NCI-H1417 treated with DMSO at 0.1 percent for 48 hours (cell line): Measurements from ENCODE around the gene SREBF1.

Experiments used
- DNase-seq: peaks from one replicate; lab custom pipeline; 2025; lab: John Stamatoyannopoulos, UW

Gene SREBF1

DNA sequence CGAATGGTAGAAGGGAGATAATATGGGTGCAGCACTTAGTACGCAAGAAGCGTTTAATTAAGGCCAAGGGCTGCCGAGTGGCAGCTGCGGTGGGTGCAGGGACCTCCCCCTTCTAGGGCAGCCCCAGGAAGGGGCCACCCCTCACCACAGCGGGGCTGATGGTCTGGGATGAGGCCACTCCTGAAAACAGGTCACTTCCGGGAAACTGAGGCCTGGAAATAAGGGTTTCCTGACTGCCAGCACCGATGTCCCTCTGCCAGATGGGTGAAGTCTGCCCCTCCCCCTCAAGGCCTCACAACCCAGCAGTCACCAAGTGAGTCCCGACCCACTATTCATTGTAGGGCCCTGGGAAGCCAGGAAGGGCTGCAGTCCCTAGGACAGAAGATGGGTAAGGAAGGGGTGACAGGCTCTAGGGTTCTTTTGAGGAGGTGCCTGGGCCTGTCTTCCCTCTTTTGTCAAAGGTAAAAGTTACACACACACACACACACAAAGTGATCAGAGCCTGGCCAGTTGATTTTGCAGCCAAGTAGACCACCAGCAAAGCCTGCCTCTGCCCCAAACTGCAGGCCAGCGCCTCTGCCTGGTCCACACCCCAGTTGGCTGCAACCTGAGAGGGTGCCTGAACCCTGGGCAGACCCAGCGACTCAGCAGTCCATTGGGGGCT, 12.5 kb downstream of the SREBF1 start:
- DNase-seq: no peak

DNA sequence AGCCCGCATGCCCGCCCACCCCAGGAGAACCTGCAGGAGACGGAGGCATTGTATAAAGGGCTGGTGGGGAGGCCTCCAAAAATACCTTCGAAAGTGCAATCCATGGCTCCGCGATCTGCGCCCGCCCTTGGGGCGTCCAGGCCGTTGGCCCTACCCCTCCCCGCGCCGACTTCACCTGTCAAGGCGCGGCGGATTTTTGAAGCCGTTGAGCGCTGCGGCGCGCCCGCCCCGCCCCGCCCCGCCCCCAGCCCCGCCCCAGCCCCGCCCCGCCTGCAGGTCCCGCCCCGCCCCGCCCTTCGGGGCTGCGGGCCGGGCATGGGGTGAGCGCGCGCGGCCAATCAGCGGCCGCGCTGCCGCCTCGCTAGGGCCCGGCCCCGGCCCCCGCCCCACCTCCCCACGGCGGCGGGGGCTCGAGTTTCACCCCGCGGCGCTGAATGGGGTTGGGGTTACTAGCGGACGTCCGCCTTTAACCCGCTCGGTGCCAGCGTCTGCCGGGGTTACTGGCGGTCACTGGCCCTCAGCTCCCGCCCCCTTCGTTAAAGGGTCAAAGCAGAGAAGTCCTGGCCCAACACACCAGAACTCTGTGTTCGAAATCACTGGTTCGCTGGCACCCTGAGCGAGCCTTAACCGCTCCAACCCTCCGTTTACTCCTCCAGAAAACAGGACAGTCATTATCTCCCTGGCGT, 13.2 kb downstream of the SREBF1 start:
- no peak for DNase-seq

DNA sequence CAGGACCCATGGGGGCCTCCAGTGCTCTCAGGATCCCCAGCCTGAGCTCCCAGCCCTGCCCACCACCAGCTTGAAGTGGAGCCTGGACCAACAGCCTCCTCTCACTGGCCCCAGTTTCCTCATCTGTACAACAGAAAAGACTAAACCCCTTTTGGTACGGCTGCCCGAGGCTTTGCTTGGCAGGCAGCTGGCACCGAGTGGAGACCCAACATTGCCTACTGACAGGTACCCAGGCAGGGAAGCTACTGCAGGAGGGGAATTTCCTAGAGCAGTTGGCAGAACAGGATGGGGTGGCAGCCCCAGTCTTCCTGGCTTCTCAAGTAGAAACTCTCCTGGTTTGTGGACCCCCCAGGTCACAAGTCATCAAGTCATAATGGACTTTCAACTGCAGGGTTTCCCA, 14.2 kb downstream of the SREBF1 start:
- no peak for DNase-seq

GRCh38 chr17:17822189-17822588, 14.6 kb downstream of the SREBF1 start:
- no peak for DNase-seq

DNA sequence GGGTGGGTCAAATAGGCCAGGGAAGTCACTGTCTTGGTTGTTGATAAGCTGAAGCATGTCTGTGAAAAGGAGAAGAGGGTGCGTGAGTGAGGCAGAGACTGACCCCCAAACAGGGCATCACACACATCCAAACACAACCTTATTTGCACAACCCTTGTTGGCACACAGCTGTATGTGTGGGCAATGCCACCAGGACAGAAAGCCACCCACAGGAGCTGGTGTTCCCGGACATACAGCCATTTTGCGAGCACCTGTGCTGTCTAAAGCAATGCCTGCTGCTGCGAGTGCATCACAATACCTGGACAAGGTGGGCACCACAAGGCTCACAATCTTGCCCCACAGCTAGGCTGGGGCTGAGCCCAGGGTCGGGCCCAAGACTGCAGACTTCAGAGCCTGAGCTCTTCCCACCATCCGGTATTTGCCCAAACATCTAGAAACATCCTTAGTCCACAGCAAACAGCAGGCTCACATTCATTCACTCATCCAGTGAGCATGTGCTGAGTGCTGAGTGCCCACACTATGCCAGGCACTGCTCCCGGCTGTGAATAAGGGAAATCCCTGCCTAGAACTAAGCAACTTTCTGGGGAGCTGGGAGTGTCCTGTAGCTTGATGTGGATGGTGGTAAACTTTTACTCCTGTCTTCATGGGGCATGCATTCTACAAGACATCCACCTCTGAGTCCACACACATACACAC, 16.2 kb downstream of the SREBF1 start:
- DNase-seq: no peak

- DNase-seq: no peak
Observed at GRCh38 chr17:17820046-17820445, 16.7 kb downstream of the SREBF1 start.

GRCh38 chr17:17819561-17819995, 17.2 kb downstream of the SREBF1 start:
- no peak for DNase-seq

- DNase-seq: no peak
Observed at GRCh38 chr17:17819111-17819510, 17.7 kb downstream of the SREBF1 start.

DNA sequence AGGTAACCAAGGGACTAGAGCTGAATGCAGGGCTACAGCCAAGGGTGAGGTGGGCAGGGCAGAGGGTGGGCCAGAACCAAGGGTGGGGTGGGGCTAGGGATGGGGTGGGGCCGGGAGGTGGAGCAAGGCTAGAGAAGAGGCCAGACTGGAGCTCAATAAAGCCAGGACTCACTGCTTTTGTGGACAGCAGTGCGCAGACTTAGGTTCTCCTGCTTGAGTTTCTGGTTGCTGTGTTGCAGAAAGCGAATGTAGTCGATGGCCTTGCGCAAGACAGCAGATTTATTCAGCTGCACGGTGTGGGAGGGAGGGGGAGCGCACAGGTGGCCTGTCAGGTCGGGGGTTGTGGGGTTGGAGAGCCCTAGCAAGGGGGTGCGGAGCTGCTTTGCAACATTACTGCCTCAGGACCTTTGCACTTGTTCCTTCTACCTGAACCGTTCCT, 18.7 kb downstream of the SREBF1 start:
- no peak for DNase-seq

DNA sequence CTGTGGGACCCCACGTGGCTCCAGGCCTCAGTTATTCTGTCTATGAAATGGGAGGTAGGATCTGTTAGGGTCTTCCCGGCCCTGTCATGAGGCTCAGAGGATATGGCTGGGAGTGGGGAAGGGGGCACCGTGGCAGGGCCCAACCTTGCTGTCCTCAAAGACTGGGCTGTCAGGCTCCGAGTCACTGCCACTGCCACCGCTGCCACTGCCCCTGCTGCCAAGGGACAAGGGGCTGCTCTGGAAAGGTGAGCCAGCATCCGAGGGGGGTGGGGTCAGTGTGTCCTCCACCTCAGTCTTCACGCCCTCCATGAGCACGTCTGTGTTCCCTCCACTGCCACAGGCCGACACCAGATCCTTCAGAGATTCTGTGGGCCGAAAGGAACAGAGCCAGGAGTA, 19.2 kb downstream of the SREBF1 start:
- DNase-seq: no peak

GRCh38 chr17:17816831-17817551, 19.8 kb downstream of the SREBF1 start:
- no peak for DNase-seq

DNA sequence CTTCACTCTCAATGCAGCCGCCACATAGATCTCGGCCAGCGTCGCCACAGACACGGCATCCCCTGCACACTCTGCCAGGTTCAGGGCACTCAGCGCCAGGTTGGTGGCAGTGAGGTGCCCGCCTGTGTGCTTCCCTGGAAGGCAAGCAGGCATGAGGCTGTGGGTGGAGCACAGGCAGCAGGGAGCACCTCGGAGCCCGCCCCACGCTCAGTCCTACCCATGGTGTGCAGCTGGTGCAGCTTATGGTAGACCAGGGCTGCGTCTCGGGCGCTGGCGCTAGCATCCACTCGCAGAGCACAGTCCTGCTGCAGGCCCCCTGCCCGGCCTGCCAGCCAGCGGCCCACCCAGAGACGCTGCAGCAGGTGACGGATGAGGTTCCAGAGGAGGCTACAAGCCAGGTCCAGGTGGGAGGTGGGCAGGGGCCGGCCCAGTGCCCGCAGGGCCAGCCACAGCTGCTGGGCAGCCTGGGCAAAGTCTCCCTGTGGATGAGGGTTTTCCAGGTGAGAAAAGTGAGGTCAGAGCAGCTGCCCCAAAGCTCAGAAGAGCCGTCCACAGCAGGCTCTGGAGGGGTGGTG, 20.5 kb downstream of the SREBF1 start:
- no peak for DNase-seq

- DNase-seq: no peak
Observed at GRCh38 chr17:17815436-17816200, 21.2 kb downstream of the SREBF1 start.

DNA sequence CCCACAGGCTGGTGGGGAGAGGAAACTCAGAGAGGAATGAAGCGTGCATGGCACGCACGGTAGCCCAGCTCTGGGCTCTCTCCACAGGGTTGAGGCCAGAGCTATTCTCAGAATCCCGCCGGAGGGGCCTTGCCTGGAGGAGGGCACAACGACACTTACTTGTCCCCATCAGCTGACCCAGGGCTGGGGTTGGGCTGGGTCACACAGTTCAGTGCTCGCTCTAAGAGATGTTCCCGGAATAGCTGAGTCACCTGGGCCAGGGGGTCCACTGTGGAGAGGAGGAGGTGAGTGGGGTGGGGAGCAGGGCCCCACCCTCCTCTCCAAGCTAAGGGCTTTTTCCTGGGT, 21.8 kb downstream of the SREBF1 start:
- no peak for DNase-seq

DNA sequence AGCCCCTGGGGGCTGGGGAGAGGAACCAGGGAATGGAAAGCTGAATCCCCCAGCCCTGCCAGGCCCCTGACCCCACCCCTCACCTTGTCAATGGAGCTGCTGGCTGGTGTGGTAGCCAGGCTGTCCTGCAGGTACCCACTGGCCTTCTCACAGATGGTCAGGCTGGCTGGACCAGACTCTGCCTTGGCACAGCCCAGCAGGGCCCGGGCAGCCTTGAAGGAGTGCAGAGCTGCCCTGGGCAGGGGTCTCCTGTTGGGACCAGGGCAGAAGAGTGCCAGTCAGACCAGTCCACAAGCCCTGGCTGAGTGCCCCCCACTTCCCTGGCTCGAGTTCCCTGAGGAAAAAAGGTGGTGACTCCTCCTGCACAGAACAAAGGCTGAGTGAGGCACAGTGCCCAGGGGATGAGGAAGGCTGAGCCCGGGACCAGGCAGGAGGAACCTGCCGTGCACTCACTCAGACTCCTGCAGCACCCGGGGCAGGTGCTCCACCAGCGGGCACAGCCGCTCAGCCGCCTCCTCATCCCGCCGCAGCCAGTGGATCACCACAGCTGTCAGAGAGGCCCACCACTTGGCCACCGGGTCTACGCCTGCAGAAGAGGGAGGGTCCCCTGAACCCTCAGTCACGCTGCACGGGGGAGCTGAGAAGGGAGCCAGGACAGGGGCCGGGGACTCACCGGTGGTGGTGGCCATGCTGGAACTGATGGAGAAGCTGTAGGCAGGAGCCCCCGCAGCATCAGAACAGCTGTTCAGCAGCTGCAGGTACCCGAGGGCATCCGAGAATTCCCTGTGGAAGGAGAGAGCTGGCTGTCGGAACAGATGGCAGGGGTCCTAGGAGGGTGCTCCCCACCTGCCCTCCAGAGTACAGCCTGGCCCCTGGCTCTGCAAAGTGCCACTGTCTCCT, 22.4 kb downstream of the SREBF1 start:
- no peak for DNase-seq

DNA sequence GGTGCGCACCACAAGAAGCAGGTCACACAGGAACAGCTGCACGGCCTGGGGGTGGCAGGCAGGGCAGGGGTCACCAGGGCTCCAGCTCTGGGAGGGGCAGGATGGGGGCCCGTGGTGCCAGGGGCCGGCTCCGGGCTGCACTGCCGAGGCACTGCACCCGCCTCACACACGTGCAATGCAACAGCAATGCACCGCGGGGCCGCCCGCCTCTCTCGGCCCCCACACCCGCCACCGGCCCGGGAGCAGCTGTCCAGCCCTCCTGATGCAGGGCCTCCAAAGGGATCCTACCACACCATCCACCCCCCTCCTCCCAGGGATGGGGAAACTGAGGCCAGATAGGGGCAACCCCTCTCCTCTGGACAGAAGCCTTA, 23.1 kb downstream of the SREBF1 start:
- no peak for DNase-seq

DNA sequence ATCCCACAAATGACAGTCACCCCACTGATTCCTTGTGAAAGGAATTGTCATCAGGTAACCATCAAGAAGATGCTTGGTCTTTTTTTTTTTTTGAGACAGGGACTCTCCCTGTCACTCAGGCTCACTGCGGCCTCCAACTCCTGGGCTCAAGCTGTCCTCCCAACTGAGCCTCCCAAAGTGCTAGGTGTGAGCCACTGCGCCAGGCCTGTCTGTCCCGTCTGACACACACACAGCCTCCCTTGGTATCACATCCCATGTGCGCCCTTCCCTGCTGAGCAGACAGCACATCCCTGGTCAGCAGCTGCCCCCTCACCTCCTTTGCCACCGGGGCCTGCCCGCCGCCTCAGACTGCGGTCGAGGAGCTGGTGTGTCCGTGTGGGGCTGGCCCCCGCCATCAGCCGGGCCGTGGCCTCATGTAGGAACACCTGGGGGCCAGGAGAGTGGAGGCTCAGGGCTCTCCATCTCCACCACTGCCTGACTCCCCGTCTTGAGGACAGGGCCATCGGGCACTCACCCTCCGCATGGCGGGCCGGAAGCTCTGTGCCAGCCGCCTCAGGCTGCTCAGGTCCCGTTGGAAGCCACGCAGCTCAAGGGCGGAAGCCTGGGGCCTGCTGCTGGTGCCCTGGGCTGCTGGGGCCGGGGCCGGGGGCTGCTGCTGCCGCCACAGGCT, 23.6 kb downstream of the SREBF1 start:
- no peak for DNase-seq

GRCh38 chr17:17812211-17813054, 24.4 kb downstream of the SREBF1 start:
- no peak for DNase-seq
